Neutrophil (primary cell): Measurements from ENCODE around the gene CASP8AP2.

Experiments used
- H3K27ac ChIP-seq: fragments of 200-600 bp; sonication (generic); 2 replicates; pipeline ENCODE4 v1.5.1; 2016; ENCODE audit warnings: mild to moderate bottlenecking, moderate library complexity
- H3K27me3 ChIP-seq: fragments of 200-600 bp; sonication (generic); 2 replicates; pipeline ENCODE4 v1.6.0; 2016; ENCODE audit warnings: mild to moderate bottlenecking
- H3K36me3 ChIP-seq: fragments of 200-600 bp; sonication (generic); 2 replicates; pipeline ENCODE4 v1.5.1; 2017
- H3K4me1 ChIP-seq, 2 experiments: fragments of 200-600 bp in 1 of 2; sonication (generic) in 1 of 2; 1 replicate in 1 of 2; 2 replicates in 1 of 2; pipeline versions ENCODE4 v1.5.1 to v1.6.1; 2013 to 2016; ENCODE audit warnings: low read depth in 1 of 2, low read length in 1 of 2, mild to moderate bottlenecking in 1 of 2, moderate library complexity in 1 of 2; ENCODE audit not compliant: control insufficient read depth in 1 of 2, insufficient read depth in 1 of 2
- H3K4me3 ChIP-seq, 2 experiments: fragments of 200-600 bp in 1 of 2; sonication (generic) in 1 of 2; 1 replicate in 1 of 2; 2 replicates in 1 of 2; pipeline ENCODE4 v1.5.1; 2013 to 2016; ENCODE audit warnings: low read depth in 1 of 2, low read length in 1 of 2, mild to moderate bottlenecking in 1 of 2, moderate library complexity in 1 of 2
- H3K9me3 ChIP-seq: fragments of 200-600 bp; sonication (generic); 2 replicates; pipeline ENCODE4 v1.5.1; 2016
- CTCF ChIP-seq: fragments of 200-600 bp; sonication (generic); IDR thresholded peaks from 2 replicates; pipeline ENCODE4 v1.5.1; 2016; ENCODE audit warnings: antibody characterized with exemption

CASP8AP2 gene

DNA sequence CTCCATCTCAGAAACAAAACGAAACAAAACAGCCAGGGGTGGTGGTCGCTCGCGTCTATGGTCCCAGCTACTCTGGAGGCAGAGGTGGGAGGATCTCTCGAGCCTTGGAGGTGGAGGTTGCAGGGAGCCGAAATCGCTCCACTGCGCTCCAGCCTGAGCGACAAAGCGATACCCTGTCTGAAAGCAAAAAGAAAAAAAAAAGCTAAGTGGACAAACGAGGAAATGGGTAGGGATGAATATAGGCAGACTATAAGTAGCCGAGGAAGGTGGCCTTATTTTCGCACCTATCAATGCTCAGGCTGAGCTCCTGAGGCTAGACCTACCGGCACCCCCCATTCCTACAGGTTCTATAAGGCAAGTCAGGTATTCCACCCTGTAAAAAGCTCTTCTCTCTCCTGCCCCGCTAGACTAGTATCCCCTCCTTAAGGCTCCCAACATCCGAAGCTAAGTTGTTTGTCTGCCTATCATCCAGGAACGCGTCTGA, 650 bp upstream of the CASP8AP2 start:
- H3K27ac ChIP-seq: peak overlapping the region; percentile 86
- H3K36me3 ChIP-seq: peaks cover 3% of the 10 kb centered on the region
- TF ChIP-seq CTCF: no peak
- no peaks in the 10 kb centered on the region for H3K27me3 ChIP-seq
- H3K4me3 ChIP-seq: peak overlapping the region; percentile 76 to 97
- no peaks in the 10 kb centered on the region for H3K9me3 ChIP-seq
- H3K4me1 ChIP-seq: peaks cover 17 to 20% of the 10 kb centered on the region in 2 experiments

- peaks cover 17 to 20% of the 10 kb centered on the region in 2 experiments for H3K4me1 ChIP-seq
- H3K27ac ChIP-seq: peak overlapping the region; percentile 86
- TF ChIP-seq CTCF: no peak
Measured at GRCh38 chr6:89830170-89830809, 610 bp downstream of the CASP8AP2 start.

GRCh38 chr6:89834884-89835792, 5.5 kb downstream of the CASP8AP2 start:
- Histone ChIP-seq H3K9me3 (no peaks in the 10 kb centered on the region), H3K4me3 (no peak overlapping the region), H3K27ac (no peak overlapping the region), H3K36me3 (peaks cover 14% of the 10 kb centered on the region), H3K4me1 (peaks cover 6 to 7% of the 10 kb centered on the region in 2 experiments), H3K27me3 (no peaks in the 10 kb centered on the region)
- TF ChIP-seq CTCF: no peak

More at GRCh38 chr6:89830170-89830809, 610 bp downstream of the CASP8AP2 start:
- Histone ChIP-seq H3K27me3 (no peaks in the 10 kb centered on the region), H3K4me3 (peak overlapping the region; percentile 76 to 97), H3K36me3 (peaks cover 3% of the 10 kb centered on the region), H3K9me3 (no peaks in the 10 kb centered on the region)

DNA sequence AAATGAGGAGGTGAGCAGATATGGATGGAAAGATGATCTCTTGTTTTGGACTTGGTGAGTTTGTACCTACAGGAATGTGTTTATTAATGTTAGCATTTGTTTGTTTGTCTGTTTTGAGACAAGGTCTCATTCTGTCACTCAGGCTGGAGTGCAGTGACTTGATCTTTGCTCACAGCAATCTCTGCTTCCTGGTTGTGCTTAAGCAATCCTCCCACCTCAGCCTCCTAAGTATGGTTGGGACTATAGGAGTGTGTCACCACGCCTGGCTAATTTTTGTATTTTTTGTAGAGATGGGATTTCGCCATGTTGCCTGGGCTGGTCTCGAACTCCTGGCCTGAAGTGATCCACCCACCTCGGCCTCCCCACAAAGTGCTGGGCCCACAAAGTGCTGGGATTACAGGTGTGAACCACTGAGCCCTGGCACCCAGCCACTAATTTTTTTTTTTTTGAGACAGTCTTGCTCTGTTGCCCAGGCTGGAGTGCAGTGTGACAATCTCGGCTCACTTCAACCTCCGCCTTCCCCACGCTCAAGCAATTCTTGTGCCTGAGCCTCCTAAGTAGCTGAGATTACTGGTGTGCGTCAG, 7.1 kb downstream of the CASP8AP2 start:
- Histone ChIP-seq H3K4me1 (no peaks in the 10 kb centered on the region), H3K4me3 (no peak overlapping the region), H3K36me3 (peaks cover 14% of the 10 kb centered on the region), H3K9me3 (no peaks in the 10 kb centered on the region), H3K27me3 (no peaks in the 10 kb centered on the region), H3K27ac (no peak overlapping the region)
- no peak for TF ChIP-seq CTCF

DNA sequence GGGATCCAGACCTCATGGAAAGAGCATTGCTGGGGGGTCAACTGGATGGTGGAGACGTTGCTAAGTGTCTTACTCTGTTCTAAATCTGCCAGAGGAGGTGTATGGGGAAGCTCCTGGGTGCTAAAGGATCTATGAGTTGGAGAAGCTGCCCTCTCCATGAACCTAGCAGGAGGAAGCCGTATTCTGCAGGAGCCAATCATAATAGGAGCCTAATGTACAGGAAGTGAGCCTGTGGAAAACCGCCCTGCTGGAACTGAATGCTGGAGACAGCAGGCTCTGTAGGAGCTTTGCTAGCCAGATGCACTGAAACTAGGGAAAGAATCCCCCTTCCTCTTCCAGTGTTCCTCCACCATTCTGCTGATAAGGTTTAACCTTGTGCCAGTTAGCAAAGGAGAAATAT, 10.9 kb downstream of the CASP8AP2 start:
- H3K27ac ChIP-seq: no peak overlapping the region
- peaks cover 11% of the 10 kb centered on the region for H3K36me3 ChIP-seq
- no peaks in the 10 kb centered on the region for H3K4me1 ChIP-seq
- no peak overlapping the region for H3K4me3 ChIP-seq
- no peaks in the 10 kb centered on the region for H3K9me3 ChIP-seq
- H3K27me3 ChIP-seq: no peaks in the 10 kb centered on the region
- TF ChIP-seq CTCF: no peak
